BE2C (cell line): Measurements from ENCODE around the gene AGR2.

Experiments
- DNase-seq: peaks from one replicate; pipeline ENCODE4 v3.0.0-alpha.2; 2020
- H3K27me3 ChIP-seq: fragments of 250-450 bp; sonication (Bioruptor Pico); 2 replicates; pipeline ENCODE4 v1.5.1; 2020; ENCODE audit warnings: mild to moderate bottlenecking
- H3K36me3 ChIP-seq: fragments of 250-450 bp; sonication (Bioruptor Pico); 2 replicates; pipeline ENCODE4 v1.5.1; 2020; ENCODE audit warnings: mild to moderate bottlenecking
- H3K4me1 ChIP-seq: fragments of 250-450 bp; sonication (Bioruptor Pico); 2 replicates; pipeline ENCODE4 v1.5.1; 2020
- H3K4me3 ChIP-seq: 2 replicates; pipeline ENCODE4 v1.5.1; 2011; ENCODE audit warnings: low read depth, low read length
- H3K9me3 ChIP-seq: fragments of 250-450 bp; sonication (Bioruptor Pico); 2 replicates; pipeline ENCODE4 v1.5.1; 2020
- CTCF ChIP-seq: IDR thresholded peaks from 2 replicates; pipeline ENCODE4 v1.5.1; 2012; ENCODE audit warnings: mild to moderate bottlenecking, low read depth, low read length

Gene AGR2

GRCh38 chr7:16745645-16746044 lies 59.2 kb downstream of the AGR2 start:
- H3K36me3 ChIP-seq: no peaks in the 10 kb centered on the region
- TF ChIP-seq CTCF: no peak
- no peak for DNase-seq

GRCh38 chr7:16744518-16745250 lies 60.1 kb downstream of the AGR2 start:
- Histone ChIP-seq H3K36me3 (no peaks in the 10 kb centered on the region), H3K27me3 (no peaks in the 10 kb centered on the region), H3K4me3 (no peak overlapping the region), H3K4me1 (peaks cover 14% of the 10 kb centered on the region), H3K9me3 (no peaks in the 10 kb centered on the region)
- TF ChIP-seq CTCF: no peak
- DNase-seq: no peak

More at GRCh38 chr7:16745645-16746044, 59.2 kb downstream of the AGR2 start:
- H3K9me3 ChIP-seq: no peaks in the 10 kb centered on the region
- H3K4me3 ChIP-seq: no peak overlapping the region
- peaks cover 11% of the 10 kb centered on the region for H3K4me1 ChIP-seq
- H3K27me3 ChIP-seq: no peaks in the 10 kb centered on the region

- Histone ChIP-seq H3K4me1 (peaks cover 14% of the 10 kb centered on the region), H3K4me3 (no peak overlapping the region), H3K9me3 (no peaks in the 10 kb centered on the region), H3K27me3 (no peaks in the 10 kb centered on the region), H3K36me3 (no peaks in the 10 kb centered on the region)
- DNase-seq: no peak
- TF ChIP-seq CTCF: no peak
Observed at GRCh38 chr7:16743236-16743635, 61.6 kb downstream of the AGR2 start.

GRCh38 chr7:16742547-16742946 lies 62.3 kb downstream of the AGR2 start:
- Histone ChIP-seq H3K4me1 (peaks cover 14% of the 10 kb centered on the region), H3K36me3 (no peaks in the 10 kb centered on the region), H3K27me3 (no peaks in the 10 kb centered on the region), H3K9me3 (no peaks in the 10 kb centered on the region), H3K4me3 (no peak overlapping the region)
- DNase-seq: no peak
- no peak for TF ChIP-seq CTCF
